HG03521 (cell line): ENCODE results near the gene VCY1B.
"Not testable (repeated sequence)": the region's sequence is repeated elsewhere in the genome, so short reads cannot be mapped to it uniquely, and the experiment has no call there.

Experiments used
- ATAC-seq: cut with Tn5 transposase; IDR thresholded peaks from one replicate; pipeline ENCODE4 v1.9.1; 2021; ENCODE audit warnings: mild to moderate bottlenecking, moderate library complexity; ENCODE audit not compliant: unreplicated experiment

Gene VCY1B

DNA sequence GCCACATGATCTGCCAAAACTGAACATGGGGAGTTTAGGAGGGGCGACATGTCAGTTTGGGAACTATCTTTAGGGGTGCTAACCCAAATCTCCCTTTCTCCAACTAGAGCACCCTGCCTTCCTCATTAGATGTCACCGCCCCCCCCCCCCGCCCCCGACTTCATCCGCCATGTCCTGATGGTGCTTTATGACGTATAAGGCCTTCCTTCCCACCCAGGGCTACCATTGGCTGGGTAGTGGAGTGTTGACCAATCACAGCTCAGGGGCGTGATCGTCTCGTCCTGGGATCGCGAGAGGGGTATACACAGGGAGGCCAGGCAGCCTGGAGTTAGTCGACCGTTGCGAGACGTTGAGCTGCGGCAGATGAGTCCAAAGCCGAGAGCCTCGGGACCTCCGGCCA is at the start of gene VCY1B:
Gene VCY1B (plus strand): TSS at position 301 of the 400 bp plus-strand sequence. CDS start 63 bp downstream, at position 364.
- ATAC-seq: not testable (repeated sequence)

DNA sequence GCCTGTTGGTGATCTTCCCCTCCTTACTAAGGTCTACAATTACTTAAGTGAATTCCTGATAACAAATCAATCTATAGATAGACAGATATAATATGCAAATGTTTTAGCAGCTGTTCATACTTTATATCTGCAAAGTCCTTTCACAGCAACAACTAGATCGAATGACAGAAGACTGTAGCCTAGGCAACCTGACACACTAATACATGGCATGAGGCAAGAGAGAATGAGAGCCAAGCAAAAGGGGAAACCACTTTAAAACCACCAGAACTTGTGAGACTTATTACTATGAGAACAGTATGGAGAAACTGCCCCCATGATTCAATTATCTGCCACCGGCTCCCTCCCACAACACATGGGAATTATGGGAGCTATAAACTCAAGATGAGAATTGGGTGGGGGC is 44.1 kb upstream of the VCY1B start:
- not testable (repeated sequence) for ATAC-seq

DNA sequence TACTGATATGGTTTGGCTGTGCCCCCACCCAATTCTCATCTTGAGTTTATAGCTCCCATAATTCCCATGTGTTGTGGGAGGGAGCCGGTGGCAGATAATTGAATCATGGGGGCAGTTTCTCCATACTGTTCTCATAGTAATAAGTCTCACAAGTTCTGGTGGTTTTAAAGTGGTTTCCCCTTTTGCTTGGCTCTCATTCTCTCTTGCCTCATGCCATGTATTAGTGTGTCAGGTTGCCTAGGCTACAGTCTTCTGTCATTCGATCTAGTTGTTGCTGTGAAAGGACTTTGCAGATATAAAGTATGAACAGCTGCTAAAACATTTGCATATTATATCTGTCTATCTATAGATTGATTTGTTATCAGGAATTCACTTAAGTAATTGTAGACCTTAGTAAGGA is 25.6 kb upstream of the VCY1B start:
- ATAC-seq: not testable (repeated sequence)

DNA sequence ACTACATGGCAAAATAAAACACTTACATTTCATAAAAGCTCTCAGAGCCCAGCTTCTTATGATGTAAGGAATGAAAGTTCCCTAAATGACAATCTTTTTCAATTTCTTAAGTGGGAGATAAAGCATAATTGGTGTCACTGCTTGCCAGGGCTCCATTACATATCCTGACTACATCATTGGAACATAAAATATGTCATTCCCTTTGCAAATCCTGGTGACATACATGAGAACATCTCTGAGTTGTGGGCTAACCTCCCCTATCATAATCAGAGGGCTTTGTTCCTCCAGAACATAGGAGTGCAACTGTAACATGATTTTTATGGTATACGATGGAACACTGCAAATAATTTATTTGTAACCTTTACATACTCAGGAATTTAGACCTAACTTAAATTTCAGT is 29.9 kb downstream of the VCY1B start:
- no peak for ATAC-seq
